HG03558 (cell line): ENCODE measurements around the gene ABHD4.
A peak's percentile ranks its signal among the peaks of the same experiment; 100 is the strongest.
"Not testable (repeated sequence)": the region's sequence is repeated elsewhere in the genome, so short reads cannot be mapped to it uniquely, and the experiment has no call there.

ENCODE experiments used
- ATAC-seq: cut with Tn5 transposase; IDR thresholded peaks from one replicate; pipeline ENCODE4 v1.9.1; 2021; ENCODE audit warnings: moderate number of reproducible peaks; ENCODE audit not compliant: unreplicated experiment; ENCODE audit errors: extremely low read depth

ABHD4 gene

DNA sequence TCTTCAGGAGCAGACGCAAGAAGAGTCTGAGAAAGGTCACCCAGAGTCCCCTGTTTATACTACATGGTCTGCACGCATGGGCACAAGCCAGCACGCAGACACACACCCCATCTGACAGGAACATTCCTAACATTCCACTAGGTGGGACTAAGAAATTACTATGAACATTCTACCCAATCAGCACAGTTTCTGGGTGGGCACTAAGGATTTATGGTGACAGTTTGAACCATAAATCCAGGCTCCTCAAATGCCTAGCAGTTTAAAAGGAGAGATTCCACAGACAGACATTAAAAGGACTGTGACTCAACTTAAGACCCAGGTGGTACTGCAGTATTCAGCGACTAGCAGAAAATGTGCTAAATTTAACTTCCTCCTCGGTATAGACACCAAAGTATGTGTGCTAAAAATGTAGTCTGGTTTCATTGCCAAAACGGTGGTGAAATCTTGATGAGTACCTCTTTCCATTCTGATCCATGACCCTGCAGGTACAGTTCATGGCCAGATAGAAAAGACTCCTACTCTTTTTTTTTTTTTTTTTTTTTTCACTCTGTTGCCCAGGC is 16.2 kb downstream of the ABHD4 start:
- ATAC-seq, result no peak

DNA sequence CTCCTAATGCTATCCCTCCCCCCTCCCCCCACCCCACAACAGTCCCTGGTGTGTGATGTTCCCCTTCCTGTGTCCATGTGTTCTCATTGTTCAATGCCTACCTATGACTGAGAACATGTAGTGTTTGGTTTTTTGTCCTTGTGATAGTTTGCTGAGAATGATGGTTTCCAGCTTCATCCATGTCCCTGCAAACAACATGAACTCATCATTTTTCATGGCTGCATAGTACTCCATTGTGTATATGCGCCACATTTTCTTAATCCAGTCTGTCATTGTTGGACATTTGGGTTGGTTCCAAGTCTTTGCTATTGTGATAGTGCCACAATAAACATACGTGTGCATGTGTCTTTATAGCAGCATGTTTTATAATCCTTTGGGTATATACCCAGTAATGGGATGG is 17.7 kb downstream of the ABHD4 start:
- ATAC-seq, result not testable (repeated sequence)

DNA sequence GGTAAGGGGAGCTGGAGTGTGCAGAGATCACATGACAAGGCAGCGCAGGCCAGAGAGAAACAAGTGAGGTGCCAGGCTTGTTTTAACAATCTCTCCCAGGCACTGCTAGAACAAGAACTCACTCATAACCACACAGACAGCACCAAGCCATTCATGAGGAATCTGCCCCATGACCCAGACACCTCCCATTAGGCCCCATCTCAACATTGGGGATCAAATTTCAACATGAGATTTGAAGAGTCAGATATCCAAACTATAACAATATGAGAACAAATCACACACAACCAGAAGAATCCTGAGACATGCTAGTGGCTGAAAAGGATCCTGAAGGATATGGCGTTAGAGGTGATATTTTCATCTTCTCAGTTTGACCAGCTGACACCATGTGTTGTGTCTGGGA is 24.2 kb downstream of the ABHD4 start:
- no peak for ATAC-seq

DNA sequence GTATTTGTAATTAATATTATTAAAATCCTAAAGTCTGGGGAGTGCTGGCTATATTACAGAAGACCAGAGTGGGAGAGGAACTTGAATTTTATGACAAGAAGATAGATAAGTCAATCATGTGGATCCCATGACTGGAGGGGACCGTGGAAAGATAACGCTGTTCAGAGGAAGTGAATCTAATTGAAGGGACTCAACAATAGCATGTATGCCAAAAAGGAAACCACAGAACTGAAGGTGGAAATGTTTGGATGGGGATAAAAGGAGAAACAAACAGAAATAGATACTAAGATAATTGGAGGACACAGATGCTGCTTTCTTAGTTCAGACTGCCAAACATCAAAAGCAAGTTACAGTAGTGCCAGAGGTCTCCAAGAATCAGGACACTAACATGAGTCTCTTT is 24.9 kb downstream of the ABHD4 start:
- no peak for ATAC-seq

DNA sequence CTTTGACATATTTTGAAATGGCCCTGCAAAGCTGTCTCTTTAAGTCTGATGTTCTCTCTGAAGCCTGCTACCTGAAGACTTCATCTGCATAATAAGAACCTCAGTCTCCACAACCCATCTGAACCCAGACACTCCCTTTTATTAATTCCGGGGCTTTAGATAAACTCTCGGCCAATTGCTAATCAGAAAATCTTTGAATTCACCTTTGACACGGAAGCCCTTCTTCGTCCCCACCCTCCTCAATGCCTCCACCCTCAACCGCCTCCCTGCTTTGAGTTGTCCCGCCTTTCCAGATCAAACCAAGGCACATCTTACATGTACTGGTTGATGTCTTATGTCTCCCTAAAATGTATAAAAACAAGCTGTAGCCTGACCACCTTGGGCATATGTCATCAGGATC is 28.5 kb downstream of the ABHD4 start:
- no peak for ATAC-seq

DNA sequence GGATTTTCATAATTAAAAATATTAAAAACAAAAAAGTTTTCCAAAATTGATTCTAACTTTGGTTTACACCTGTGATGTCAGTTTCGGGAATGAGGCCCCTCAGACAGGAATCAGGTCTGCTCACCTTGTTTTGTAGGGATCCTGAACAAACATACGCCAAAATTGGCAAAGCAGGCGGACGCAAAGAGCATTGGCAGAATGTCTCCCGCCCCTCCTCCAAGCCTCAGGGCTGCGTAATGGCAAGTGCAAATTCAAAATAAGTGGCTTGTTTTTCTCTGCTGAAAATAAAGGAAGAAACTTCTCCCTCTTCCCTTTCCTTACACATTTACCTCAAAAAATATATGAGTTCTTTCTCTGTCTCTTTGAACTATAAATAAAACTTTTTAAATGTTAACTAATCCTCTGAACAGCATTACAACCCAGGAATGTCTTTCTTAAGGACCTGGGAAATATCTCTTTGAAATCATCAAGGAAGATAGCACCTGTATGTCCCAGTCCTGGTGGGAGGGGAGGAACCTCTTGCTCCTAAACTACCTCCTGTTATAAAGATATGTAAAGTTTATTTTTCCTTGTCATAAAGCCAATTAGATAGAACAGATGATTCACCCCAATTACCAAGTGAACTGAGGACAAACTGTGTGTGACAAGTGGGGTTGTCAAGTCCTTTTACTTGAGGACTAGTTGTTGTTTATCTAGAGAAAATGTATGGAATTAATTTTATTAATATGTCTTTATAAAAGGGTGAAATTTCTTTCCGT is 29.6 kb downstream of the ABHD4 start:
- no peak for ATAC-seq

DNA sequence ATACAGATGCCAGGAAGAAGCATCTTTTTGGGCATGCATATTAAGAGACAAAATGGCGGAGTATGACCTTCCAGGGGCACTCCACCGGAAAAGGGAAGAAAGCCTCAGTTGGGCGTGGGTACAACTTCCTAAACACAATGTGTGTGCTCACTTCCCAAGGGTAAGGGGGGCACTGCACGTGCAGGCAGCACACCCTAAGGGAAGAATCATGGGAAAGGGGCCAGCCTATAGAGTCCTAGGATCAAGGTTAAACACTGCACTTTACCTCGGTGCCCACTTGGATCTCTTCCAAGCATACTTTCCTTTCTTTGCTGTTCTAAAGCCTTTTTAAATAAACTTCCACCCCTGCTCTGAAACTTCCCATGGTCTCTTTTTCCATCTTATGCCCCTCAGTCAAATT is 31.3 kb downstream of the ABHD4 start:
- no peak for ATAC-seq

DNA sequence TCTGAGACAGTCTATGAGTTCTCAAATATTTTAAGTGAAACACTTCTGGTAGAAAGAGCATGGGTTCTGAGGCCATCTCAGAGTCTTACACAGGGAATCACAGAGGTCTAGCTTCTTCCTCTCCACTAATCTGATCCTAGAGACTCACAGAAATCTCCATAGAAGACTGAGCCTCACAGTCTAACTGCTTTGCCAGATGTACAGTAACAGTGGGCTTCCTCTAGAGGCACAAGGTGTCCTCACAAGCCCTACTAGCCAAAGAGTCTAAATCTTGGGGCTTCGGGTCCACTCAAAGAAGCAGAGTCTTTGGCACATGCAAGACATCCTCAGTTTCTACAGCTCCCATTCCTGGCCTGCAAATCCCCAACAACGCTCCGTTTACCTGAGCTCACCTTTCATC is 32.0 kb downstream of the ABHD4 start:
- no peak for ATAC-seq

DNA sequence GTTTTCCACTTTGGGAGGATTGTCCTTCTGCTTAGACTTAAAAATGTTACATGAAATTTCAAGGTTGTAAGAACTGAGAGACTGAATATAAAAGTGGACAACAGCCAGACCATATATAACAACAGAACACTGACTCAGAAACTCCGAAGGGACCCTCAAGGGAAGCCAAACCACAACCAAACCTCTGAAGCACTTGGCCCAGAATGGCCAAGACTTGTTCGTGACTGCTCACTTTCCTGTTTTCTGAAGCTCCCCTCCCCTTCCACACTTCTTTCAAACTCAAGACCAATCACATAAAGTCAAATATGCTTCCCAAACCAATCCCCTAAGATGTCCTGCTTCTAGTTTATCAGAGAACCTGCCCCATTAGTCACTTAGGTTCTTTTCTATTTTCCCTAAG is 32.4 kb downstream of the ABHD4 start:
- ATAC-seq, result no peak

DNA sequence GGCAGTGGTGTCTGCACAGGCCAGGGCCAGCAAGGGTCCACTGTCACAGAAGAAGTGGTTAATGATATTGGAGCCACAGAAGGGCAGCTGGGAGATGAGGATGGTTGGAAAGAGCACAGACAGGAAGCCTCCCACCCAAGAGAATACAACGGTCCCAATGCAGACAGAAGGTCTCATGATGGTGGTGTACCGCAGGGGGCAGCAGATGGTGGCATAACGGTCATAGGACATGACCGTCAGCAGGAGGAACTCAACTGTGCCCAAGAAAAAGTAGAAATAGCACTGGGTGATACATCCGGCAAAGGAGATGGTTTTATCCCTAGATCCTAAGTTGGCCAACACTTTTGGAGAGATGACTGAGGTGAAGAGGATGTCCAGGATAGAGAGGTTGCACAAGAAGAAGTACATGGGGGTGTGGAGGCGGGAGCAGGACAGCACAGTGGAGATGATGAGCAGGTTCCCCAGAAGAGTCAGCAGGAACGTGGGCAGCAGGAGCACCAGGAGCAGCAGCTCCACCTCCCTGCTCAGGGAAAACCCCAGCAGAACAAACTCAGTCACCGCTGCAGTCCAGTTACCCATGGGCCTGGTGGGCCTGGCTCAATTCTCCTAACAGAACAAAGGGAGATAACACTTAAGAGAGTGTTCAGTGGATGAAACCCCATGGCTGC is 36.3 kb downstream of the ABHD4 start:
- no peak for ATAC-seq

DNA sequence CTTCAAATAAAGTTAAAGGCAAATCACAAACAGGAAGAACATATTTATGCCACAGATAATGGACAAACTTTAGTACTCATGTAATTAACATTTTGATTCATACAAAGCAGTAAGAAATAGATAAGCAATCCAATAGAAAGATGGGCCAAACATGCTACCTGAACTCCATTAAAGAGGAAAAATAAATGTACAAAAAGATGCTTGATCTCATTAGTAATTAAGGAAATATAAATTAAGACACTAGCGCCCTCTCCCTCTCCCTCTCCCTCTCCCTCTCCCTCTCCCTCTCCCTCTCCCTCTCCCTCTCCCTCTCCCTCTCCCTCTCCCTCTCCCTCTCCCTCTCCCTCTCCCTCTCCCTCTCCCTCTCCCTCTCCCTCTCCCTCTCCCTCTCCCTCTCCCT is 37.9 kb downstream of the ABHD4 start:
- ATAC-seq, result not testable (repeated sequence)

DNA sequence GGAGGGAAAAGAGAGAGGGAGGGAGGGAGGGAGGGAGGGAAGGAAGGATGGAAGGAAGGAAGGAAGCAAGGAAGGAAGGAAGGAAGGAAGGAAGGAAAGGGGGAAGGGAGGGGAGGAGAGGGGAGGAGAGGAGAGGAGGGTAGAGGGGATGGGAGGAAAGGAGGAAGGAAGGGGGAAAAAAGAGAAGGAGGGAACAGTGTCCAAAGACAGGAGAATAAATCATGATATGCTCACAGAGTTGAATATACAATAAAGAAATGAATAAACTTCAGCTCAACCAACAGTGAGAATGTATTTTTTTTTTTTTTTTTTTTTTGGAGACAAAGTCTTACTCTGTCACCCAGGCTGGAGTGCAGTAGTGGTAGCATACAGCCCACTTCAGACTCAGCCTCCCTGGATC is 42.1 kb downstream of the ABHD4 start:
- ATAC-seq, result no peak

DNA sequence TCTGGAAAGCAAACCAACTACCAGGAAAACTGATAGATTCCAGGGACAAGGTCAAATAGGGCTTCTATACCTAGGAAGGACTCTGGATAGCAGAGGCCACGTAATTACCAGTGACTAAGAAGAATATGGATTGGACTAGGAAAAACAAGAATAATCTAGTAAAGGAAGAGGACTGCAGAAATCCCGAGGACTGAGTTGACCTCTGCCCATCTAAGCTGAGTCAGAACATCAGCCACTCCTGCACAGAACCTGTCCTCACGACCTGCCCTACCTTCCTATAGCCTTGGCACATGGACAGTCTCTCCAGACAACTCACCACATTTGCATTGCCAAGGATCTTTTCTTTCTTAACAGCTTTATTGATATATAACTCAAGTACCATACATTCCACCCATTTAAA is 43.7 kb downstream of the ABHD4 start:
- ATAC-seq, result no peak

DNA sequence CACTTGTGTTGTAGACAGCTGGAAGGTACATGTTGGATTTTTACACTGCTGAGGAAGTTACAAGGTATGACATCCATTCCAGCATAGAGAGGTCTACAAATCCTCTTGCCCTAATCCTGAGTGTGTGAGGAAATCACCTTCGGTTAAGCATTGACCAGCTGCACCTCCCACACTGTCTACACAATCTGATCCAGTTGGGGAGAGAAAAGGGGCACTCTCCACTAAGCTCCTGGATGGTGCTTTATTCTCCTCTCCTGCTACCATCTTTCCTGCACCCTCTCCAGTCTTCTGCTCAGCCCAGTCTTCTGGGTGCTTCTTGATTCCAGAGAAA is 46.2 kb downstream of the ABHD4 start, which contains the start of gene OR6J1:
Gene OR6J1 (minus strand): TSS at position 48 of the 331 bp plus-strand sequence. CDS start 9,541 bp downstream, outside the sequence.
- no peak for ATAC-seq

DNA sequence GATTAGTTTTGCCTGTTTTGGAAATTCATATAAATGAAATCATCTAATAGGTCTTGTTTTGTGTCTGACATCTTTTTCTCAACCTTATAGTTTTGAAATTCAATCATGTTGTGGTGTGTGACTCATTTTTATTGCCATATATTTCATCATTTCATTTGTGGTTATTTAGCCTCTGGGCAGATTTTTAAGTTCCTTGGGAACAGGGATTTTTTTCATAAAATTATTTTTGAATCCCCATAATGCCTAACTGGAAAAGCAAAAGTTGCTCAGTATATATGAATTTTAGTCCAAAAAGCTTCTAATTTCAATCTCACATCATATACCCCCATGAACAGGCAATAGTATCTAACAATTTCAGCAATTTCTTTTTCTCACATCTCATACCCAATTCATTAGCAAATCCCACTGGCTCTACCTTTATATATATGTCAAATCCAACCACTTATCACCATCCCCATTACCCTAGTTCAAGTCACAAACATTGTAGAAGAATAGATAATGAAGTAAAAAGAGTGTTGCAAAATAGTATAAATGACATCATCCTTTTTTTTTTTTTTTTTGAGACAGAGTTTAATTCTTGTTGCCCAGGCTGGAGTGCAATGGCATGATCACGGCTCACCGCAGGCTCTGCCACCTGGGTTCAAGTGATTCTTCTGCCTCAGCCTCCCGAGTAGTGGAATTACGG is 48.6 kb downstream of the ABHD4 start:
- ATAC-seq, result no peak

DNA sequence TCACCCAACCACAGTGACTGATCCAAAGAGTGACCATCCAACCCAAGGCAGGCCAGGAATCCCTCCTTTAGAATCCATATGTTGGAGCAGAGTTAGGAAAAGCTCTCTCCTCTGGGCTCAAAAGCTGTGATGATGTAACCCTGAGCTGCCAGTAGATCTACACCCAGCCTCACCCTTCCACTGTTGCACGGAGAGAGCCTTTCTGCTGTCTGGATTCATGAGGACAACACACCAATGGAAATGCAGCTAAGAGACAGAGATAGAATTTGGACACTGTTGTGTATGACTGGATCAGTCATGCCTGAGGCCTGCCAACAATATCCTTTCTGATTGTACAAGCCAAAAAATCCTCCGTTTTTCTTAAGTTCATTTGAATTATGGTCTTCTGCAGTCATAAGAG is 50.4 kb downstream of the ABHD4 start:
- no peak for ATAC-seq

DNA sequence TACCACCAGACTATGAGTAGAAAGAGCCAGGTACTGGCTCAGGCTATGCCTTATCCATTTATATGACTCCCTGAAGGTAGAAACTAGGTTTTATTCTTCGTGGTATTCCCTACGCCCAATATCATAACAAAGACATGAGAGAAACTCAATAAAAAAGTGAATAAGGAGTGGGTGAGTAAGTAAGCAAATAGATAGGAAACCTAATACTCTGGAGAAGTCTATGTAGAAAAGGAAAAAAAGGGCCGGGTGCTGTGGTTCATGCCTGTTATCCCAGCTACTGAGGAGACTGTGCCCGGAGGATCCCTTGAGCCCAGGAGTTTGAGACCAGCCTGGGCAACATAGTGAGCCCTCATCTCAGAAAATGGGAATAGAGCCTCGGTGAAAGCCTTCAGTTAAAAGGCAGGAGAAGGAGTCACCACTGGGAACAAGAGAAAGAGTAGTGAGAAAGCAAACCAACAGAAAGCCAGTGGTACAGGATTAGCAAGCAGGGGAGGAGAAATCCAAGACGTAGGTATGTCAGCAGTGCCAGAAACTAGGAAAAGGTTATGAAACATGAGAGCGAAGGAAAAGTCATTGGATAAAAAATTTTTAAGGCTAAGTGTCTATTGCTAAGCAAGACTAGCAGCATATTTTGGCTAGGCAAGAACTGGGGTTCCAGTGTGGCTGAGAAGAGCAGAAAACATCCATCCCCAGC is 52.1 kb downstream of the ABHD4 start:
- no peak for ATAC-seq

DNA sequence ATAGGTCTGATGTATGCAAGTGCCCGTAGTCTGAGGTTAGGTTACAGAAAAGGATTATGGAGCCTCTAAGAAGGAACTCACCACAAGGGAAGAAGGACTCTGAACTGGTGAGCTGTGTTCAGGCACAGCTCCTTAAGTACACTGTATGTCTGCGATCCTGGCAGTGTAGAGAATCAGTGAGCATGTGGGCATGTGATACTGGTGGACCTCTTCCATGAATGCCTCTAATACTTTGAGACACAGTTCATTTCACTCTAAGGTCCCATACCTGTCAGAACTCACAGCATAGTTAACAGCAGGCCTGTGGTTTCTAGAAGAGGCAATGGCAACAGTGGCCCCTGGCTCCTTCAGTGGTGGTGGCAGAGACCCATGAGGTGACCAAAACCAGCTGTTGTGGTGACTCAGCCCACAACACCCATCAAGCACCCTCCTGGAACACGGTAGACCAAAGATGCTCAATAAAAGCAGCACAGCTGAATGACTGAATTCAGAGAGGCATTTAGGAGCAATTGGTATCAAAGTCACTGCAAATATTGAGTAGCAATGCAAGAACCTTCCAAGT is 52.9 kb downstream of the ABHD4 start:
- no peak for ATAC-seq

DNA sequence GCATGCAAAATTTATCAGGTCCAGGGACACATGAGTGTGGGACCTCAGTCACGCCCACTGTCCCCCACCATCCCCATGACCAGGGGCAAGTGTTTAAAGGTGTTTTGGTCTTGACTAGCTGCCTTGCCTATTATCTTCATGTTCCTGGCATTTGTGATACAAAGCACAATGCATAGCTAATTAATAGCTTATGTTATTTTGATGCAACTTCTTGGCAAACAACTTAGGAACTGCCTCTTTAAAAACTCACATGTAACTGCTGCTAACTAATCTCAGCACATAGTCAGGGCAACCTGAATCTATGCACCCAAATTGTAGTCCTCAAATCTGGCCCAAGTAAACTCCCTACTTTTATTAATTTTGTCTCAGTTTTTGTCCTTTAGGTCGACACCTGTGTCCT is 53.5 kb downstream of the ABHD4 start:
- ATAC-seq, result no peak

DNA sequence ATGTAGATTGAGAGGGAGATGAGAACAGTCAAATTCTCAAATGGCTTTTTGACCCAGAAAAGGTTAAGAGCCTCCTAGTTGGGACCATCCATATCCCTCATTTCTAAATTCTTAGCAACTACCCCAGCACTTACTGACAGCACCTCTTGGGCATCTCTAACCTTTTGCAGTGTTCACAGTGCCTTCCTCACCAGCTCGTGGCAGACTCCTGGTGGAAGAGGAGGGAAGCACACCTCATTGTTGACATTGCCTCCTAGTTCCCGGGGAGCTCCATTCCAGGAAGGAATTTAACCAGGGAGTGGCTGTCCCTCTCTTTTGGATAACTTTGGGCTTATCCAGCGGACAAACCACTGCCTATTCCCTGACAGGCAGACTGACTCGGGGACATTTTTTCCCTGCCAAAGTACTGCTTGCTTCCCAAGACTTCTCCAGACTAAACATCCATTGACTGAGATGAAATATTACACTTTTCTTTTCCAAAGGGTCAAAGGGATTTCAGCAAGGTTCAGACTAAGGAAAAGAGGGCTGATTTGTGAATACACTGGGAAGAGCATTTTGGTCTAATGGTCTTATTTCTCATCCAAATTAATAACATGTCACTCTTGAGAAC is 55.0 kb downstream of the ABHD4 start:
- peak; percentile 46 for ATAC-seq
